ENCODE results near the gene BCAP31. TPM values are rescaled to one million over a fixed set of nuclear protein-coding genes. Genes with fewer than 3 reads are reported as not detected.
"Not testable (repeated sequence)": the region's sequence is repeated elsewhere in the genome, so short reads cannot be mapped to it uniquely, and the experiment has no call there.

The BCAP31 gene
- total RNA-seq, 1 experiment from 2014 or later = 371 TPM

- H3K9me3 Mint-ChIP-seq (ENCODE audit: low read depth, unreplicated experiment) = peaks cover 7% of the 10 kb centered on the region
- H3K27me3 Mint-ChIP-seq (ENCODE audit: unreplicated experiment) = no peaks in the 10 kb centered on the region
- no peak for TF ChIP-seq CTCF (IDR thresholded peaks at IDR 0.05; ENCODE audit: unreplicated experiment)
- DNase-seq = no peak
- peak overlapping the region; percentile 42 for H3K27ac Mint-ChIP-seq (ENCODE audit: unreplicated experiment)
- no TSS peak for BruUV-seq (replicated peaks)
- intact Hi-C loops (cut with micrococcal nuclease; ENCODE audit: unreplicated experiment) = no loop called here
- H3K4me3 Mint-ChIP-seq (ENCODE audit: low read depth, unreplicated experiment) = no peak overlapping the region
- H3K36me3 Mint-ChIP-seq (ENCODE audit: insufficient read depth, unreplicated experiment) = peaks cover 8% of the 10 kb centered on the region
- peaks cover 6% of the 10 kb centered on the region for H3K4me1 Mint-ChIP-seq (ENCODE audit: low read depth, unreplicated experiment)
- CTCF ChIA-PET = no interaction called here
Observed at GRCh38 chrX:153733651-153734240, 9.6 kb upstream of the BCAP31 start.

GRCh38 chrX:153732401-153732800, 8.2 kb upstream of the BCAP31 start:
- no TSS peak for BruUV-seq (replicated peaks)
- DNase-seq = no peak
- no peak overlapping the region for H3K4me3 Mint-ChIP-seq (ENCODE audit: low read depth, unreplicated experiment)
- intact Hi-C loops (cut with micrococcal nuclease; ENCODE audit: unreplicated experiment) = no loop called here
- H3K4me1 Mint-ChIP-seq (ENCODE audit: low read depth, unreplicated experiment) = peaks cover 8% of the 10 kb centered on the region
- TF ChIP-seq CTCF (IDR thresholded peaks at IDR 0.05; ENCODE audit: unreplicated experiment) = no peak
- no peaks in the 10 kb centered on the region for H3K27me3 Mint-ChIP-seq (ENCODE audit: unreplicated experiment)
- CTCF ChIA-PET = no interaction called here
- H3K27ac Mint-ChIP-seq (ENCODE audit: unreplicated experiment) = no peak overlapping the region
- H3K36me3 Mint-ChIP-seq (ENCODE audit: insufficient read depth, unreplicated experiment) = peaks cover 8% of the 10 kb centered on the region
- H3K9me3 Mint-ChIP-seq (ENCODE audit: low read depth, unreplicated experiment) = peaks cover 7% of the 10 kb centered on the region

GRCh38 chrX:153731845-153732215, 7.6 kb upstream of the BCAP31 start:
- CTCF ChIA-PET = no interaction called here
- H3K27ac Mint-ChIP-seq (ENCODE audit: unreplicated experiment) = no peak overlapping the region
- peaks cover 12% of the 10 kb centered on the region for H3K36me3 Mint-ChIP-seq (ENCODE audit: insufficient read depth, unreplicated experiment)
- peaks cover 7% of the 10 kb centered on the region for H3K9me3 Mint-ChIP-seq (ENCODE audit: low read depth, unreplicated experiment)
- no peak for TF ChIP-seq CTCF (IDR thresholded peaks at IDR 0.05; ENCODE audit: unreplicated experiment)
- intact Hi-C loops (cut with micrococcal nuclease; ENCODE audit: unreplicated experiment) = no loop called here
- BruUV-seq (replicated peaks) = no TSS peak
- H3K4me3 Mint-ChIP-seq (ENCODE audit: low read depth, unreplicated experiment) = no peak overlapping the region
- DNase-seq = no peak
- no peaks in the 10 kb centered on the region for H3K27me3 Mint-ChIP-seq (ENCODE audit: unreplicated experiment)
- peaks cover 14% of the 10 kb centered on the region for H3K4me1 Mint-ChIP-seq (ENCODE audit: low read depth, unreplicated experiment)

GRCh38 chrX:153731117-153731844, 7.1 kb upstream of the BCAP31 start:
- intact Hi-C loops (cut with micrococcal nuclease; ENCODE audit: unreplicated experiment) = no loop called here
- peaks cover 17% of the 10 kb centered on the region for H3K36me3 Mint-ChIP-seq (ENCODE audit: insufficient read depth, unreplicated experiment)
- CTCF ChIA-PET = no interaction called here
- no peak overlapping the region for H3K4me3 Mint-ChIP-seq (ENCODE audit: low read depth, unreplicated experiment)
- peaks cover 7% of the 10 kb centered on the region for H3K9me3 Mint-ChIP-seq (ENCODE audit: low read depth, unreplicated experiment)
- peaks cover 16% of the 10 kb centered on the region for H3K4me1 Mint-ChIP-seq (ENCODE audit: low read depth, unreplicated experiment)
- no peaks in the 10 kb centered on the region for H3K27me3 Mint-ChIP-seq (ENCODE audit: unreplicated experiment)
- no peak for TF ChIP-seq CTCF (IDR thresholded peaks at IDR 0.05; ENCODE audit: unreplicated experiment)
- no peak for DNase-seq
- H3K27ac Mint-ChIP-seq (ENCODE audit: unreplicated experiment) = no peak overlapping the region
- no TSS peak for BruUV-seq (replicated peaks)

- BruUV-seq (replicated peaks); intact Hi-C loops (cut with micrococcal nuclease; ENCODE audit: unreplicated experiment): not testable (repeated sequence)
Observed at GRCh38 chrX:153730115-153730514, 5.9 kb upstream of the BCAP31 start.

More at GRCh38 chrX:153730115-153730514, 5.9 kb upstream of the BCAP31 start:
- DNase-seq; H3K27me3 Mint-ChIP-seq (ENCODE audit: unreplicated experiment); H3K27ac Mint-ChIP-seq (ENCODE audit: unreplicated experiment); H3K9me3 Mint-ChIP-seq (ENCODE audit: low read depth, unreplicated experiment); H3K4me3 Mint-ChIP-seq (ENCODE audit: low read depth, unreplicated experiment); CTCF ChIA-PET: not testable (repeated sequence)
- Mint-ChIP-seq H3K4me1 (ENCODE audit: low read depth, unreplicated experiment) (peaks cover 16% of the 10 kb centered on the region), H3K36me3 (ENCODE audit: insufficient read depth, unreplicated experiment) (peaks cover 26% of the 10 kb centered on the region)

All from Calu3 (cell line).